Mucosa of rectum (tissue), 2 donors: ENCODE results near the gene CD160.
"Not testable (repeated sequence)": the region's sequence is repeated elsewhere in the genome, so short reads cannot be mapped to it uniquely, and the experiment has no call there.

Source experiments
- H3K27ac ChIP-seq, 2 donors: one replicate each; pipeline ENCODE4 v1.7.0; 2013; ENCODE audit warnings: inconsistent platforms in 2 of 2, low read depth in 2 of 2, low read length in 2 of 2
- H3K27me3 ChIP-seq, 2 donors: one replicate each; pipeline ENCODE4 v1.7.0; 2013; ENCODE audit warnings: low read length in 2 of 2; ENCODE audit not compliant: control insufficient read depth in 2 of 2, insufficient read depth in 2 of 2
- H3K36me3 ChIP-seq, 2 donors: one replicate each; pipeline ENCODE4 v1.7.0; 2013; ENCODE audit warnings: low read length in 2 of 2; ENCODE audit not compliant: control insufficient read depth in 2 of 2, insufficient read depth in 2 of 2
- H3K4me1 ChIP-seq, 2 donors: one replicate each; pipeline ENCODE4 v1.7.0; 2013; ENCODE audit warnings: low read length in 2 of 2, mild to moderate bottlenecking in 1 of 2; ENCODE audit not compliant: control insufficient read depth in 2 of 2, insufficient read depth in 2 of 2
- H3K4me3 ChIP-seq, 2 donors: one replicate each; pipeline ENCODE4 v1.7.0; 2013; ENCODE audit warnings: low read length in 2 of 2
- H3K9ac ChIP-seq, 2 donors: one replicate each; pipeline ENCODE4 v1.7.0; 2013; ENCODE audit warnings: low read length in 2 of 2, low read depth in 1 of 2, mild to moderate bottlenecking in 1 of 2
- H3K9me3 ChIP-seq, 2 donors: one replicate each; pipeline ENCODE4 v1.7.0; 2013; ENCODE audit warnings: low read length in 2 of 2; ENCODE audit not compliant: control insufficient read depth in 2 of 2
- donor health status: healthy.
- donor health status: Normal muscosa, but diverticular disease.

The CD160 gene

DNA sequence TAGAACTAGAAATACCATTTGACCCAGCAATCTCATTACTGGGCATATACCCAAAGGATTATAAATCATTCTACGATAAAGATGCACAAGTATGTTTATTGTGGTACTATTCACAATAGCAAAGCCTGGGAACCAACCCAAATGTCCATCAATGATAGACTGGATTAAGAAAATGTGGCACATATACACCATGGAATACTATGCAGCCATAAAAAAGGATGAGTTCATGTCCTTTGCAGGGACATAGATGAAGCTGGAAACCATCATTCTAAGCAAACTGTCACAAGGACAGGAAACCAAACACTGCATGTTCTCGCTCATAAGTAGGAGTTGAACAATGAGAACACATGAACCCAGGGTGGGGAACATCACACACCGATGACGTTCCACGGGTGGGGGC, 6.9 kb downstream of the CD160 start:
- H3K27me3 ChIP-seq, H3K9ac ChIP-seq, H3K4me1 ChIP-seq, H3K36me3 ChIP-seq, H3K9me3 ChIP-seq, H3K27ac ChIP-seq, H3K4me3 ChIP-seq: not testable (repeated sequence)

DNA sequence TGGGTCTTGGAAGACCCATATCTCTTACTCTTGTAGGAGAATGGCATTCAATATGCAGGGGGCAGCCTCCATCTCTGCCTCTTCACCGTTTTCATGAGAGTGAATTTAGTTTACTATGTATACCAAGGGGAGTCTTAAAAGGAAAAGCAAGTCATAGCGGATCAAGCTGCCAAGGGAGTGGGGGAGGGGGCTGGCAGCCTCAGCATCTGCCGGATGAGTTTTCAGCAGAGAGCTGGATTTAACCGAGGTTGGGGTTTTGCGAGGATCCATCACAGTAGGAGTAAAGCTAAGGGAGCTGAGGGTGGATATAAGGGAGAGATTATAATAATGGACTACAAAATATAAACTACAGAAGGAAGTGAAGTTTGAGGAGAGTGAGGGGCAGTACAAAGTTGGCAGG, 9.9 kb downstream of the CD160 start:
- Histone ChIP-seq H3K9ac (no peak overlapping the region), H3K27ac (no peak overlapping the region), H3K27me3 (no peaks in the 10 kb centered on the region), H3K4me1 (no peaks in the 10 kb centered on the region), H3K9me3 (no peaks in the 10 kb centered on the region), H3K36me3 (no peaks in the 10 kb centered on the region), H3K4me3 (no peak overlapping the region)

DNA sequence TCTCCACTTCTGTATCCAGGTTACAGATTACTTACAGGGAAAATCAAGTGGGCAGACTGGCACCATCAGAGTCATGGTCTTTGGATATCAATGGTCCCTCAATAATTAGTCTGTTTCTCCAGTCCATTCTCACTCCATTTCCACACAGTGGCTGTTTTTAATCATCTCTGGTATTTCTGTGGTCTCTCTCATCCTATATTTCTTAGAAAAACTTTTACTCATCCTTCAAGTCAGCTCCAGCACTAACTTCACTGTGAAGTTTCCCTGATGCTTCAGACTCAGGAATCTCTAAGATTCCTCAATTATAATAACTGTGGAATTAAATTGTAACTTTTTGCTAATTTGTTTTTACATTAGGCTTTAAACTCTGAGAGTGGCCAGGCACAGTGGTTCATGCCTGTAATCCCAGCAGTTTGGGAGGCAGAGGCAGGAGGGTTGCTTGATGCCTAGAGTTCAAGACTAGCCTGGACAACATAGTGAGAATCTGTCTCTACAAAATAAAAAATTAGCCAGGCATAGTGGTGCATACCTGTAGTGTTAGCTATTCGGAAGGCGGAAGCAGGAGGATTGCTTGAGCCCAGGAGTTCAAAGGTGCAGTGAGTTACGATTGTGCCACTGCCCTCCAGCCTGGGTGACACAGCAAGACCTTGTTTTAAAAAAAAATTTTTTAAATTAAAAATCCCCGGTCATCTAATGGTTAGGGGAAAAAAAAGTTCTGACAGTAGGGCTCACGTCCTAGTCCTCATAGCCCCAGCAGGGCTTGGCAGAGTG, 10.6 kb downstream of the CD160 start:
- Histone ChIP-seq H3K27ac (no peak overlapping the region), H3K36me3 (no peaks in the 10 kb centered on the region), H3K4me1 (no peaks in the 10 kb centered on the region), H3K9me3 (no peaks in the 10 kb centered on the region), H3K4me3 (no peak overlapping the region), H3K9ac (no peak overlapping the region), H3K27me3 (no peaks in the 10 kb centered on the region)

DNA sequence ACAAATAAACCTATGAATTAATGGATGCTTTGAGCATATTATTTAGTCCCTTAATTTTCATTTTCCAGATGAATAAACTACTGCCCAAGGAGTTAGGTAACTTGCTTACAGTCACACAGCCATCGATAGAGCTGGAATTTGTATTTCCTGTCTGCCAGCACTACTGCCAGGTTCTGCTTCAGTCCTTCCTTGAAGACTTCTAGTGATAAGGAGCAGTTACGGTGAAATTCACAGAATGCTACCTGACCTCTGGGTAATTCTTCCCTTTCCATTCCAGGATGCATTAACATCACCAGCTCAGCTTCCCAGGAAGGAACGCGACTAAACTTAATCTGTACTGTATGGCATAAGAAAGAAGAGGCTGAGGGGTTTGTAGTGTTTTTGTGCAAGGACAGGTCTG, 11.2 kb downstream of the CD160 start:
- H3K4me3 ChIP-seq, result no peak overlapping the region
- no peaks in the 10 kb centered on the region for H3K27me3 ChIP-seq
- H3K9ac ChIP-seq, result no peak overlapping the region
- no peaks in the 10 kb centered on the region for H3K4me1 ChIP-seq
- H3K27ac ChIP-seq, result no peak overlapping the region
- no peaks in the 10 kb centered on the region for H3K9me3 ChIP-seq
- no peaks in the 10 kb centered on the region for H3K36me3 ChIP-seq

DNA sequence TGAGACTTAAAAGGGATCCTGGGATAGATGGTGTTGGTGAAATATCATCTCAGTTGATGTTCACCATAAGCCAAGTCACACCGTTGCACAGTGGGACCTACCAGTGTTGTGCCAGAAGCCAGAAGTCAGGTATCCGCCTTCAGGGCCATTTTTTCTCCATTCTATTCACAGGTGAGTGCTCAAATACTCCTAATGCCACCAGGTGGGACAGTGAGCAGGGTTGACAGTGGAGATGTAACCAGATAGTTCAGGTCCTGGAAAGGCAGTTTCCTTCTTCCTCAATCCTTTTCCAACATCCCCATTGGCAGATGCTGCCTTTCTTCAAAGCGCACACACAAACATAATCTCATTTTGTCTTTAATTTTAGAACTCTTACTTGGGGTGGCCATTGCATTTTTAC, 11.6 kb downstream of the CD160 start:
- H3K4me1 ChIP-seq, result no peaks in the 10 kb centered on the region
- no peak overlapping the region for H3K4me3 ChIP-seq
- H3K9me3 ChIP-seq, result no peaks in the 10 kb centered on the region
- H3K9ac ChIP-seq, result no peak overlapping the region
- no peaks in the 10 kb centered on the region for H3K27me3 ChIP-seq
- no peaks in the 10 kb centered on the region for H3K36me3 ChIP-seq
- H3K27ac ChIP-seq, result no peak overlapping the region

DNA sequence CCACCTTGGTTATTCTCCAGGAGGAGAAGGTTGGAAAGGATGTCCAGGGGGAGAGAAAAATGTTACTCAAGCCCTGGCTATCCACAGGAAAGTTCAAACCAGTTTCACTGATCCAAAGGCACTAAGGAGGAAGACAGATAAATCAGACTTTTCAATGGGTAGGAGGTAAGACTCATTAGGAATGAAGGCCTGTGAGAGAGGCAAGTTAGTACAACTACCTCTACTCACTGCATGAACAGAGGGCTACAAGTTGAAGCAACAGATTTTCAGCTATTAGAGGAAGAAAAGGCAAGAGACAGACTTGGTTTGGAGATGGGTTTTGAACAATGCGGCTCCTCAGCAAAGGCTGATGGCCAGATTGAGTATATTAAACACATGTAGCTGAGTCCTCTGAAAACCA, 16.9 kb downstream of the CD160 start:
- H3K9me3 ChIP-seq, result no peaks in the 10 kb centered on the region
- peaks cover 0 to 2% of the 10 kb centered on the region in 2 donors for H3K36me3 ChIP-seq
- H3K4me1 ChIP-seq, result peaks cover 0 to 2% of the 10 kb centered on the region in 2 donors
- no peak overlapping the region for H3K4me3 ChIP-seq
- H3K27ac ChIP-seq, result no peak overlapping the region
- H3K27me3 ChIP-seq, result no peaks in the 10 kb centered on the region
- no peak overlapping the region for H3K9ac ChIP-seq

DNA sequence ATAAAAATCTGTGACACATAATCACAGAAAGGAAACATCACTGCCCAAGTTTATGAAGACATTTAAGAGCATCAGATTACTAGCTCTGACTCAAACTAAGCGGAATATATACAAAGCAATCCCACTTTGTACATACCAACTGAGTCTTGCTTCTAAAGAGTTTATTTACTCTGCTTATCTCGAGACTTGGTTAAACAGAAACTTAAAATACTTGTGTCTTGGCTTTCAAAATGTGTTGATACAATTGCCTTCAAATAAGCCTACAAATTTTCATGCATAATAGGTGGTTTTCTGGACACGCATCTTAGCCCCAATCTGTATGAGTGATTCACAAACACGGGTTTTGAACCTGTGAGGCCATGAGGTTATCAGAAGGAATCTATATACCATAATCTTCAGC, 21.0 kb downstream of the CD160 start:
- Histone ChIP-seq H3K9ac (no peak overlapping the region), H3K9me3 (no peaks in the 10 kb centered on the region), H3K4me1 (peaks cover 0 to 2% of the 10 kb centered on the region in 2 donors), H3K27me3 (no peaks in the 10 kb centered on the region), H3K4me3 (no peak overlapping the region), H3K27ac (no peak overlapping the region), H3K36me3 (peaks cover 11 to 17% of the 10 kb centered on the region in 2 donors)

DNA sequence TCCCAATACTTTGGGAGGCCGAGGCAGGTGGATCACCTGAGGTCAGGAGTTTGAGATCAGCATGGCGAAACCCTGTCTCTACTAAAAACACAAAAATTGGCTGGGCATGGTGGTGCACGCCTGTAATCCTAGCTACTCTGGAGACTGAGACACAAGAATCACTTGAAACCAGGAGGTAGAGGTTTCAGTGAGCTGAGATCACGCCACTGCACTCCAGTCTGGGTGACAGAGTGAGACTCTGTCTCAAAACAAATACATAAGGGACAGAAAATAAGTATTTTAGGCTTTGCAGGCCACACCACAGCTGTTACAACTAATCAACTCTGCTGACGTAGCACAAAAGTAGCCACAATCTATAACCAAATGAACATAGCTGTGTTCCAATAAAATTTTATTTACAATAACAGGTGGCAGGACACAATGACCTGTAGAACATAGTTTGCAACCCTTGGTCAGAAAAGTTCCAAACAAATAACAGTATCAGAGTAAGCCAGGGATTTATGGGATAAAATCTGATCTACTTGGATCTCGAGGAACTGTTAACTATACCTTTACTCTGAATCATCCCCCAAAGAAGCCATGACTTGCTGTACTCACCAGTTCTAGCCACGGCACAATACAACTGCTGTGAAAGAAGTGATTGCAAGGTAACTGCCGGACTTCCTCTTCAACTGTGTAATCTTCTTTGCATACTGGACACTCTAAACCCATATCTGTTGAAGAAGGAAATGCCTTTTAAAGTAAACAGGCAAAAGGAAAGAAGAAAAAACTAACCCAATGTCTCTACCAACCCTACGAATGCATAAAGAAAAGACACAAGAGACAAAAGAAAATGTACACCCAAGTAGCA, 28.3 kb downstream of the CD160 start:
- H3K27me3 ChIP-seq, result no peaks in the 10 kb centered on the region
- no peak overlapping the region for H3K9ac ChIP-seq
- H3K4me1 ChIP-seq, result no peaks in the 10 kb centered on the region
- H3K36me3 ChIP-seq, result peaks cover 30 to 36% of the 10 kb centered on the region in 2 donors
- no peak overlapping the region for H3K4me3 ChIP-seq
- no peaks in the 10 kb centered on the region for H3K9me3 ChIP-seq
- no peak overlapping the region for H3K27ac ChIP-seq

DNA sequence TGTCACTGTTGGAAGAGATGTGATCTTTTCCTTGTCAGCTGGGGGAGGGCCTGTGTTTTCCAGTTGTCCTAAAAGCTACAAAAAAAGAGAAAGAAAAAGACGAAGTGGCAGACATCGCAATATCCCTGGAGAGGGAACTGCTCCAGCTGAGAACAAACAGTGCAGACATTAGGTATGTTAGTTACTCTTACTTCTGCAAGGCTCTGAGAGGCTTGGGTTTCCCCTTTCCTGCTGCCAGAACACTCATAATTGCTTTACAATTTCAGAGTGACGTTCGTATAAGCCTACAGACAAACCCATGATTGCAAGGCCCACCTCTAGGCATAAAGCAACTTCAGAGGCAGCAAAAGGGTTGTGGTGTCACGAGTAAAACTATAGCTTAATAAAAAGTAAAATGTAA, 31.1 kb downstream of the CD160 start:
- Histone ChIP-seq H3K9me3 (no peaks in the 10 kb centered on the region), H3K4me1 (no peaks in the 10 kb centered on the region), H3K36me3 (peaks cover 26 to 31% of the 10 kb centered on the region in 2 donors), H3K4me3 (no peak overlapping the region), H3K27ac (no peak overlapping the region), H3K27me3 (no peaks in the 10 kb centered on the region), H3K9ac (no peak overlapping the region)

DNA sequence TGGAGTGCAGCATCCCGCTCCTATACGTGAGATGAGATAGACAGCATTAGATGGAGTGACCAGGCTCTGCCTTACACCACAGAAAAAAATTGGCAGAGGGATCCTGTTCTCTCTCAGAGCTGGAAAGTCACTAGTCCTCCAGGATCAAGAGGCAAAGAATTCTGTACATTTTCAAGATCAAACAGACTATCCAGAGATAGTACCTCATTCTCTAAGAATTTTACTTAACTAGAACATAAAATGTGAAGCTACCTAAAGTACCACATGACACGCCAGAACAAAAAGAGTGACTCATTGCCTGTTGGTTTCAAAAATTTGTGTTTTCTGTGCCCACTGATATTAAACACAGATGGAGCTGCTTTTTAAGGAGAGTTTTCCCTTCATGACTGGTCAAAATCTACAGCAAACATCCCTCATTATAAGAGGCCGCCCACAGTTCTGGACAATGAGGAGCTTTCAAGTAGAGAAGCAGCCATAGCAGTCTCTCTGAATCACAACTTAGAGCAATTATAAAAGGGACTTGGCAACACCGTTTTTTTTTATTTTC, 32.3 kb downstream of the CD160 start:
- no peak overlapping the region for H3K27ac ChIP-seq
- no peak overlapping the region for H3K9ac ChIP-seq
- no peaks in the 10 kb centered on the region for H3K4me1 ChIP-seq
- no peaks in the 10 kb centered on the region for H3K9me3 ChIP-seq
- no peak overlapping the region for H3K4me3 ChIP-seq
- no peaks in the 10 kb centered on the region for H3K27me3 ChIP-seq
- H3K36me3 ChIP-seq, result peaks cover 26 to 29% of the 10 kb centered on the region in 2 donors
